Smooth muscle cell (in vitro differentiated cells): ENCODE data around the gene UAP1L1. TPM values are rescaled to one million over a fixed set of nuclear protein-coding genes. Genes with fewer than 3 reads are reported as not detected.

Experiments
- DNase-seq: peaks from one replicate; lab custom pipeline; 2025; ENCODE audit not compliant: unreplicated experiment; lab: John Stamatoyannopoulos, UW
- H2AFZ ChIP-seq: fragments of 200-600 bp; sonication (generic); 2 replicates; pipeline ENCODE4 v1.6.0; 2016; ENCODE audit warnings: antibody characterized with exemption, low read depth, mild to moderate bottlenecking
- H3F3A ChIP-seq: fragments of 200-600 bp; sonication (generic); 2 replicates; pipeline ENCODE4 v1.6.0; 2017; ENCODE audit warnings: antibody characterized with exemption, low read depth
- H3K27ac ChIP-seq: fragments of 200-600 bp; sonication (generic); 2 replicates; pipeline ENCODE4 v1.5.1; 2016; ENCODE audit warnings: low read depth, mild to moderate bottlenecking
- H3K27me3 ChIP-seq: fragments of 200-600 bp; sonication (generic); 2 replicates; pipeline ENCODE4 v1.6.1; 2016; ENCODE audit warnings: low read depth, mild to moderate bottlenecking
- H3K36me3 ChIP-seq: fragments of 200-600 bp; sonication (generic); 2 replicates; pipeline ENCODE4 v1.5.1; 2016; ENCODE audit warnings: low read depth
- H3K4me1 ChIP-seq: fragments of 200-600 bp; sonication (generic); 2 replicates; pipeline ENCODE4 v1.5.1; 2016; ENCODE audit warnings: low read depth
- H3K4me2 ChIP-seq: fragments of 200-600 bp; sonication (generic); 2 replicates; pipeline ENCODE4 v1.6.0; 2016; ENCODE audit warnings: mild to moderate bottlenecking
- H3K4me3 ChIP-seq: fragments of 200-600 bp; sonication (generic); 2 replicates; pipeline ENCODE4 v1.5.1; 2016; ENCODE audit warnings: mild to moderate bottlenecking
- H3K79me2 ChIP-seq: fragments of 200-600 bp; sonication (generic); 2 replicates; pipeline ENCODE4 v1.6.0; 2016; ENCODE audit warnings: low read depth, mild to moderate bottlenecking
- H3K9ac ChIP-seq: fragments of 200-600 bp; sonication (generic); 2 replicates; pipeline ENCODE4 v1.6.0; 2016; ENCODE audit warnings: low read depth
- H3K9me3 ChIP-seq: fragments of 200-600 bp; sonication (generic); replicated peaks from 2 replicates; pipeline ENCODE4 v1.5.1; 2016; ENCODE audit warnings: low read depth
- H4K20me1 ChIP-seq: fragments of 200-600 bp; sonication (generic); 2 replicates; pipeline ENCODE4 v1.6.0; 2016; ENCODE audit warnings: low read depth
- CTCF ChIP-seq: fragments of 200-600 bp; sonication (generic); IDR thresholded peaks from 2 replicates; pipeline ENCODE4 v1.5.1; 2017; ENCODE audit warnings: borderline replicate concordance, mild to moderate bottlenecking, antibody characterized with exemption; ENCODE audit not compliant: insufficient read depth, poor library complexity, severe bottlenecking
- WGBS: methylation state at CpG from one replicate; pipeline ENCODE4 v1.1.7; 2016; ENCODE audit warnings: low lambda C conversion rate; 5-methylcytosine and 5-hydroxymethylcytosine counted together
- polyA plus RNA-seq: library from polyadenylated mRNA; unstranded; fragments of >200 nt; fragmentation: Nextera tagmentation; extraction: Ambion mirVana; gene quantifications from 2 replicates; pipeline ENCODE4 v1.2.1, GENCODE V29; 2016
- total RNA-seq: library from RNA; depleted of rRNA; stranded (reverse); fragments of >200 nt; gene quantifications from 2 replicates; pipeline ENCODE4 v1.2.3, GENCODE V29; 2014

Gene UAP1L1
- total and polyA plus RNA-seq, 2 experiments from 2014 or later: 5.8 to 23.8 TPM

- no peak overlapping the region for H3K27ac ChIP-seq
- TF ChIP-seq CTCF: no peak
- no peaks in the 10 kb centered on the region for H3F3A ChIP-seq
- no peak overlapping the region for H3K4me3 ChIP-seq
- peaks cover 4% of the 10 kb centered on the region for H3K36me3 ChIP-seq
- H3K9me3 ChIP-seq: no peaks in the 10 kb centered on the region
- 97% methylated on average over 31 of the region's 31 CpGs for WGBS
- H3K4me1 ChIP-seq: no peaks in the 10 kb centered on the region
- no peaks in the 10 kb centered on the region for H3K27me3 ChIP-seq
- no peak overlapping the region for H3K9ac ChIP-seq
- peaks cover 7% of the 10 kb centered on the region for H4K20me1 ChIP-seq
- no peaks in the 10 kb centered on the region for H3K79me2 ChIP-seq
- no peak overlapping the region for H3K4me2 ChIP-seq
- H2AFZ ChIP-seq: no peak overlapping the region
- DNase-seq: no peak
These were observed 19.6 kb downstream of the UAP1L1 start for GRCh38 chr9:137096785-137097546.

GRCh38 chr9:137097761-137098462 lies 20.6 kb downstream of the UAP1L1 start:
- H3K79me2 ChIP-seq: no peaks in the 10 kb centered on the region
- H4K20me1 ChIP-seq: peaks cover 3% of the 10 kb centered on the region
- no peak overlapping the region for H3K4me3 ChIP-seq
- no peaks in the 10 kb centered on the region for H3F3A ChIP-seq
- H3K36me3 ChIP-seq: peaks cover 4% of the 10 kb centered on the region
- H3K4me2 ChIP-seq: no peak overlapping the region
- H3K27me3 ChIP-seq: no peaks in the 10 kb centered on the region
- H2AFZ ChIP-seq: no peak overlapping the region
- WGBS: 95% methylated on average over 20 of the region's 20 CpGs
- H3K4me1 ChIP-seq: no peaks in the 10 kb centered on the region
- no peak for DNase-seq
- no peaks in the 10 kb centered on the region for H3K9me3 ChIP-seq
- TF ChIP-seq CTCF: no peak
- H3K27ac ChIP-seq: no peak overlapping the region
- H3K9ac ChIP-seq: no peak overlapping the region

GRCh38 chr9:137099231-137099630 lies 21.9 kb downstream of the UAP1L1 start:
- TF ChIP-seq CTCF: no peak
- DNase-seq: no peak
- Histone ChIP-seq H3K4me3 (no peak overlapping the region), H3K27me3 (no peaks in the 10 kb centered on the region), H3F3A (no peaks in the 10 kb centered on the region), H3K36me3 (peaks cover 4% of the 10 kb centered on the region), H2AFZ (no peak overlapping the region), H3K27ac (no peak overlapping the region), H3K4me2 (no peak overlapping the region), H4K20me1 (peaks cover 1% of the 10 kb centered on the region), H3K79me2 (no peaks in the 10 kb centered on the region), H3K4me1 (no peaks in the 10 kb centered on the region), H3K9me3 (no peaks in the 10 kb centered on the region), H3K9ac (no peak overlapping the region)
- WGBS: 98% methylated on average over 14 of the region's 14 CpGs
